Fibroblast of lung (primary cell): ENCODE measurements around the gene MAPKAPK2. TPM values are rescaled to one million over a fixed set of nuclear protein-coding genes. Genes with fewer than 3 reads are reported as not detected.
A peak's percentile ranks its signal among the peaks of the same experiment; 100 is the strongest.

Experiments
- DNase-seq, 2 donors: peaks; one replicate each; pipeline versions ENCODE4 v3.0.0 to v3.0.0-alpha.2; 2010; ENCODE audit warnings: low read depth in 2 of 2
- H2AFZ ChIP-seq: 2 replicates; pipeline ENCODE4 v1.5.1; 2012; ENCODE audit warnings: low read length, control low read depth, inconsistent platforms
- H3K27ac ChIP-seq: 2 replicates; pipeline ENCODE4 v1.5.1; 2011; ENCODE audit warnings: low read length, control low read depth; ENCODE audit not compliant: insufficient read depth
- H3K27me3 ChIP-seq: 2 replicates; pipeline ENCODE4 v1.5.1; 2011; ENCODE audit warnings: mild to moderate bottlenecking, low read length; ENCODE audit not compliant: control insufficient read depth, insufficient read depth
- H3K36me3 ChIP-seq: 2 replicates; pipeline ENCODE4 v1.5.1; 2011; ENCODE audit warnings: low read length; ENCODE audit not compliant: control insufficient read depth, insufficient read depth
- H3K4me1 ChIP-seq: 2 replicates; pipeline ENCODE4 v1.5.1; 2011; ENCODE audit warnings: low read length; ENCODE audit not compliant: control insufficient read depth, insufficient read depth; ENCODE audit errors: extremely low read depth
- H3K4me2 ChIP-seq: 2 replicates; pipeline ENCODE4 v1.5.1; 2011; ENCODE audit warnings: low read length, control low read depth; ENCODE audit not compliant: insufficient read depth; ENCODE audit errors: extremely low read depth
- H3K4me3 ChIP-seq, 4 experiments: fragments of 200-600 bp in 1 of 4; sonication (generic) in 1 of 4; replicated peaks in 1 of 4; 2 replicates each; pipeline ENCODE4 v1.5.1; 2011 to 2016; ENCODE audit warnings: low read length in 4 of 4, low read depth in 3 of 4, mild to moderate bottlenecking in 3 of 4, control low read depth in 2 of 4, inconsistent platforms in 1 of 4, mixed read lengths in 1 of 4; ENCODE audit not compliant: insufficient read depth in 1 of 4; ENCODE audit errors: control extremely low read depth in 1 of 4
- H3K79me2 ChIP-seq: 2 replicates; pipeline ENCODE4 v1.5.1; 2012; ENCODE audit warnings: mild to moderate bottlenecking, low read length, inconsistent platforms; ENCODE audit not compliant: control insufficient read depth, insufficient read depth
- H3K9ac ChIP-seq: 2 replicates; pipeline ENCODE4 v1.5.1; 2011; ENCODE audit warnings: mild to moderate bottlenecking, low read length, control low read depth; ENCODE audit not compliant: insufficient read depth
- H3K9me3 ChIP-seq: 2 replicates; pipeline ENCODE4 v1.5.1; 2012; ENCODE audit warnings: low read depth, low read length; ENCODE audit not compliant: control insufficient read depth, insufficient read depth
- H4K20me1 ChIP-seq: 2 replicates; pipeline ENCODE4 v1.5.1; 2011; ENCODE audit warnings: low read length; ENCODE audit not compliant: control insufficient read depth, insufficient read depth; ENCODE audit errors: extremely low read depth
- EZH2 ChIP-seq: IDR thresholded peaks from 2 replicates; pipeline ENCODE4 v1.5.1; 2012; ENCODE audit warnings: low read length, control low read depth, mild to moderate bottlenecking; ENCODE audit errors: missing control alignments
- polyA plus RNA-seq, 2 donors: library from polyadenylated mRNA; depleted of rRNA in 1 of 2; stranded (reverse) in 1 of 2; unstranded in 1 of 2; fragments of >200 nt; gene quantifications; 2 replicates each; pipeline ENCODE4 v1.2.1, GENCODE V29; 2011 to 2012; ENCODE audit warnings: missing spikeins in 1 of 2
- total RNA-seq: library from RNA; depleted of rRNA; stranded (reverse); fragments of >200 nt; gene quantifications from 2 replicates; pipeline ENCODE4 v1.2.1, GENCODE V29; 2014
- TF ChIP-seq, protein P1 (sequence below), 2 donors: IDR thresholded peaks in 1 of 2; conservative IDR thresholded peaks in 1 of 2; 1 replicate in 1 of 2; 2 replicates in 1 of 2; pipeline ENCODE4 v1.5.1; 2011 to 2012; ENCODE audit warnings: low read length in 2 of 2, control low read depth in 1 of 2, inconsistent platforms in 1 of 2, low read depth in 1 of 2, mild to moderate bottlenecking in 1 of 2

The MAPKAPK2 gene
- total and polyA plus RNA-seq, 2 donors (not counting 1 experiment from before 2014, with no cell fraction given) = 51.9 to 85.7 TPM

- no peaks in the 10 kb centered on the region for H3K9me3 ChIP-seq
- H3K4me1 ChIP-seq = peaks cover 22% of the 10 kb centered on the region
- no peaks in the 10 kb centered on the region for H4K20me1 ChIP-seq
- no peak for TF ChIP-seq EZH2
- TF ChIP-seq, protein P1, sequence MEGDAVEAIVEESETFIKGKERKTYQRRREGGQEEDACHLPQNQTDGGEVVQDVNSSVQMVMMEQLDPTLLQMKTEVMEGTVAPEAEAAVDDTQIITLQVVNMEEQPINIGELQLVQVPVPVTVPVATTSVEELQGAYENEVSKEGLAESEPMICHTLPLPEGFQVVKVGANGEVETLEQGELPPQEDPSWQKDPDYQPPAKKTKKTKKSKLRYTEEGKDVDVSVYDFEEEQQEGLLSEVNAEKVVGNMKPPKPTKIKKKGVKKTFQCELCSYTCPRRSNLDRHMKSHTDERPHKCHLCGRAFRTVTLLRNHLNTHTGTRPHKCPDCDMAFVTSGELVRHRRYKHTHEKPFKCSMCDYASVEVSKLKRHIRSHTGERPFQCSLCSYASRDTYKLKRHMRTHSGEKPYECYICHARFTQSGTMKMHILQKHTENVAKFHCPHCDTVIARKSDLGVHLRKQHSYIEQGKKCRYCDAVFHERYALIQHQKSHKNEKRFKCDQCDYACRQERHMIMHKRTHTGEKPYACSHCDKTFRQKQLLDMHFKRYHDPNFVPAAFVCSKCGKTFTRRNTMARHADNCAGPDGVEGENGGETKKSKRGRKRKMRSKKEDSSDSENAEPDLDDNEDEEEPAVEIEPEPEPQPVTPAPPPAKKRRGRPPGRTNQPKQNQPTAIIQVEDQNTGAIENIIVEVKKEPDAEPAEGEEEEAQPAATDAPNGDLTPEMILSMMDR (conservative IDR thresholded peaks at IDR 0.05 in 1 of 2, IDR thresholded peaks at IDR 0.05 in 1 of 2; ENCODE audit: low read depth in 1 of 2, low read length in 2 of 2) = no peak
- H3K27ac ChIP-seq = no peak overlapping the region
- no peak overlapping the region for H3K4me3 ChIP-seq
- peaks cover 88% of the 10 kb centered on the region for H3K79me2 ChIP-seq
- no peaks in the 10 kb centered on the region for H3K27me3 ChIP-seq
- H2AFZ ChIP-seq = no peak overlapping the region
- H3K4me2 ChIP-seq = no peak overlapping the region
- H3K36me3 ChIP-seq = no peaks in the 10 kb centered on the region
- DNase-seq = no peak
- no peak overlapping the region for H3K9ac ChIP-seq
These were observed 31.6 kb downstream of the MAPKAPK2 start for GRCh38 chr1:206716159-206716869.

DNA sequence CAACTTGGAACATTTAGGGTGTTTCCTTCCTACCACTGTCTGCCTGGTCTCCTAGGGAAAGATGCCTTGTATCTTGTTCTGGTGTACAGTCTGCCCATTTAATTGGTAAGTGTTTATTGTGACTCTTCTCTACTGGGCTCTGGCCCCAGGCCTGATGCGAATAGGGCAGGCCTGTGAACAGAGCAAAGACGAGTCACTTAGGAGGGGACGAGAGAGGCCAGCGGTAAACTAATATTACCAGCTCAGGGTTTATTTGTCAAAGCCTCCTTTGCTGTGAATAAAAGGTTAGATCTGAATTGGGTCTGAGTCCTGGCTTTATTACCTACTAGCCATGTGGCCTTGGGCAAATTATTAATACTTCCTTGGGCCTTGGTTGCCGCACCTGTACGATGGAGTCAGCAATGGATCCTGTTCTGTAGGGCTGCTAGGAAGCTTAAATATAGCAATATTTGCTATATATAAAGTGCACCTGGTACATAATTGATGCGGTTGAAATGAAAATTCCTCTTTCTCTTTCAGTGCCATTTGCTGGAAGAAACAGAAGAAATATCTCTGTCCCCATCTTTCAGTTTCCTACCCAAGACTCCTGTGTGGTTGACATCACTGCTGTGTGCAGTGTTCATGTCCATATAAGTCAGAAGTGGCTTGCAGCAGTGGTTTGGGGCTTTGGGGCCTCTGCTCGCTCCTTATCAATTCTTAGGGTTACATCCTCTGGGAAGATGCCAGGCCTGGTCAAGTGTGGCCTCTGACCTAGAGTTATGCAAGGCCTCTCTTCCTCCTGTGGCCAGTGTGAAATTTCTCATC lies 32.4 kb downstream of the MAPKAPK2 start:
- Histone ChIP-seq H3K36me3 (no peaks in the 10 kb centered on the region), H3K4me1 (peaks cover 24% of the 10 kb centered on the region), H3K27ac (no peak overlapping the region), H3K4me2 (no peak overlapping the region), H3K4me3 (no peak overlapping the region), H4K20me1 (no peaks in the 10 kb centered on the region), H3K9ac (no peak overlapping the region), H2AFZ (no peak overlapping the region), H3K79me2 (peaks cover 84% of the 10 kb centered on the region), H3K9me3 (no peaks in the 10 kb centered on the region), H3K27me3 (no peaks in the 10 kb centered on the region)
- TF ChIP-seq, protein P1 (conservative IDR thresholded peaks at IDR 0.05 in 1 of 2, IDR thresholded peaks at IDR 0.05 in 1 of 2; ENCODE audit: low read depth in 1 of 2, low read length in 2 of 2) = no peak
- no peak for TF ChIP-seq EZH2
- DNase-seq = peak in 1 of 2 donors; percentile 63

DNA sequence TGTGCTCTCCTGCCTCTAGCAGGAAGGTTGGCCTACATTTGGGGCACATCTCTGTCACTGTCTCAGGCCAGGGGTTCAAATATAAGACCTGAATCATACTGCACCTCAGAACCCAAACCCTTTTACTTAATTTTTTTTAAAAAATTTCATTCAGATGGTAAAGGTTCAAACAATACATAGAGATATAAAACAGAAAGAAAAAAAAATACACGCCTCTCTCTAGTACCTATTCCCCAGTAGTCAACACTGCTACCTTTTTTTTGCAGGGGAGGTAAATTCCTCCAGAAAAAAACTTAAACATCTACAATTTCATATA lies 32.9 kb downstream of the MAPKAPK2 start:
- no peak overlapping the region for H3K27ac ChIP-seq

More for the DNA sequence above, 32.9 kb downstream of the MAPKAPK2 start:
- H3K9me3 ChIP-seq = no peaks in the 10 kb centered on the region
- no peak overlapping the region for H3K9ac ChIP-seq
- H2AFZ ChIP-seq = no peak overlapping the region
- peaks cover 83% of the 10 kb centered on the region for H3K79me2 ChIP-seq
- DNase-seq = no peak
- no peaks in the 10 kb centered on the region for H3K36me3 ChIP-seq
- H3K4me3 ChIP-seq = no peak overlapping the region
- no peaks in the 10 kb centered on the region for H3K27me3 ChIP-seq
- H4K20me1 ChIP-seq = no peaks in the 10 kb centered on the region
- peaks cover 24% of the 10 kb centered on the region for H3K4me1 ChIP-seq
- TF ChIP-seq, protein P1 (conservative IDR thresholded peaks at IDR 0.05 in 1 of 2, IDR thresholded peaks at IDR 0.05 in 1 of 2; ENCODE audit: low read depth in 1 of 2, low read length in 2 of 2) = no peak
- TF ChIP-seq EZH2 = no peak
- H3K4me2 ChIP-seq = no peak overlapping the region
